Stimulated activated CD4-positive, alpha-beta T cell treated with anti-CD3 and anti-CD28 coated beads, Interleukin-4, amount 100 ng/mL, for 4 hours (primary cell): ENCODE data around the gene PTPRU.
"Not testable (repeated sequence)": the region's sequence is repeated elsewhere in the genome, so short reads cannot be mapped to it uniquely, and the experiment has no call there.

Experiments
- DNase-seq, 2 experiments: peaks; one replicate each; pipeline ENCODE4 v3.0.0-alpha.2; 2020

PTPRU gene

DNA sequence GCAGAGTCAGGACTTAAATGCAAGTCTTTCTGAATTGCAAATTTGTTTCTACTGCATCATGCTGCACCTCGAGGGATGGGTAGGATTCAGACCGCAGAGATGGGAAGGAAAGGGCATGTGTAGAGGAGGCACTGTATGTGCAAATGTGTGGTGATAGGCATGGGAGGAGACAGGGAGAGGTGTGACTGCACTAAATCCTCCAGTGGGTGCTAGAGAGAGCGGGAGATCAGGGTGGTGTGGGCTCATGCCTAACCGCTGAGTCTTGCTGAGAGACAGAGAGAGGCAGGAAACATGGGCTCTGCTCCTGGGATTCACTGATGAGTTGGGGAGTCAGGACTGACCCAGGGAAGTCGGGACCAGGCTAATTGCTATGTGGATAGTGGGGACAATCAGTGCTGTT is 61.1 kb downstream of the PTPRU start:
- DNase-seq, result no peak

DNA sequence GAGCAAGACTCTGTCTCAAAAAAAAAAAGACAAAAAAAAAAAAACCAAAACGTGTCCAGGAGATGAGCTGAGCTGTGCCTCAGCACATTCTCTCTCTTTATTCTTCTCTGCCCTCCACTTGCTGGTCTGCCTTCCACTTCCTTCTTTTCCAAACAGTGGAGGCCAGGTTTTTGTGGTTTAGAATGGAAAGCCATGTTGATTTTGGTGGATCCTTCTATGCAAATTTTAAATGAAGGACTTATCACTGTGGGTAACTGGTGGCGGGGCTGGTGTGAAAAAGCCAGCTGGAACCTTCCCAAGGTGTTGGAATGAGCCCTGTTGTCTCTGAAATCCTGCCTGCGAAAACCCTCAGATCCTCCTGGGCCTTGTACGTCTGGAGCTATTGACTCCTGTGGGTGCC is 61.9 kb downstream of the PTPRU start:
- DNase-seq, result no peak

DNA sequence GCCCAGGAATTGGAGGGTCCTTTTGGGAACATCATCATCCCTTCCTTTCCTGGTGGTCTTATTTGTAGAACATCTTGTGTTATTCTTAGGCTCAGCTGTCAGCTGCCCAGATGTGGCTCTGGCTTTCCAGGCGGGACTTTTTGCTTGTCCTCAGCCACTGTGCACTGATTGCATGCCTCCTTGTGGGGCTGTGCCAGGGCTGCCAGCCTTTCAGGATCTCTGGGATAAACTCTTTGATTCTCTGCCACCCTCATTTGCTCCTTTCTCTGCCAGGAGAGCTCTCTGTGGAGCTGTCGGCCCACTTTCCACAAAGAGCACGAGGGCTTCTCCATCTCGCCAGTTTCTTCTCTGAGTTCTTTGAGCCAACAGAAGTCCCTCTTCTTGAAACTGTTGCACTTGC is 63.1 kb downstream of the PTPRU start:
- no peak for DNase-seq

DNA sequence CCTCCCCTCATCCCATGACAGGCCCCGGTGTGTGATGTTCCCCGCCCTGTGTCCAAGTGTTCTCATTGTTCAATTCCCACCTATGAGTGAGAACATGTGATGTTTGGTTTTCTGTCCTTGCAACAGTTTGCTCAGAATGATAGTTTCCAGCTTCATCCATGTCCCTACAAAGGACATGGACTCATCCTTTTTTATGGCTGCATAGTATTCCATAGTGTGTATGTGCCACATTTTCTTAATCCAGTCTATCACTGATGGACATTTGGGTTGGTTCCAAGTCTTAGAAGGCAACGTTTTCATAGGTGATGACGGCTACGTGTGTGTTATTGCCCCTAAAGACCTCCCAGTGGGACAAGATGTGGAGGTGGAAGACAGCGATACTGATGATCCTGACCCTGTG is 65.4 kb downstream of the PTPRU start:
- DNase-seq, result not testable (repeated sequence)

DNA sequence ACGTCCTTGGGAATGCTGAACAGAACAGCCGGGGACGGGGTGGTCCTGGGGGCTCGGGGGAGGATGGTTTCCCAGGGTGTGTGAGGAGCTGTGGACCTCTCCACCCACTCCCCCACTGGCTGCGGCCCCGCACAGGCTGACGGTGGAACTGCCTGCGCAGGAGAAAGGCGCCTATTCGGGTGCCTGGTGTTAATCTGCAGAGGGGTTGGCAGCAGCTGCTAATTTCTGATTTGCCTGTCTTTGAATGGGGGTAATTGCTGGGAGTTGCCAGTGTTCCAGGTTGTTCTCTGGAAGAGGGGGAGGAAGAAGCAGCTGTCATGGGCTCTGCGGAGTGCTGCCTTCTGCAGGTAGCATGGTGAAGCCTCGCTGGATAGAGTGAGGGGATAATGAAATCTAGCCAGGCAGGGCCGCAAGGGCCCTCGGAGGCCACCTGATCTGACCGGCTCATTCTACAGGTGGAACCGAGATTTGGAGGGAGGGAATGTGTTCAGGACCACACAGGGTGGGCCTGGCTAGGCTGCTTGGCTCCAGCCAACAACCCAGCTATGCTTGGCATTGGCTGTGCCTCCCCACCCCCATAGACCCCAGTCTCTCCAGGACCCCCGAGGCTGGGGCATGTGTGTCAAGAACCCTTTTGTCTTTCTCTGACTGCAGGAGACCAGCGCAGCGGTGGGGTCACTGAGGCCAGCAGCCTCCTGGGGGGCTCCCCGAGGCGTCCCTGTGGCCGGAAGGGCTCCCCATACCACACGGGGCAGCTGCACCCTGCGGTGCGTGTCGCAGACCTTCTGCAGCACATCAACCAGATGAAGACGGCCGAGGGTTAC is 67.1 kb downstream of the PTPRU start:
- DNase-seq, result no peak

DNA sequence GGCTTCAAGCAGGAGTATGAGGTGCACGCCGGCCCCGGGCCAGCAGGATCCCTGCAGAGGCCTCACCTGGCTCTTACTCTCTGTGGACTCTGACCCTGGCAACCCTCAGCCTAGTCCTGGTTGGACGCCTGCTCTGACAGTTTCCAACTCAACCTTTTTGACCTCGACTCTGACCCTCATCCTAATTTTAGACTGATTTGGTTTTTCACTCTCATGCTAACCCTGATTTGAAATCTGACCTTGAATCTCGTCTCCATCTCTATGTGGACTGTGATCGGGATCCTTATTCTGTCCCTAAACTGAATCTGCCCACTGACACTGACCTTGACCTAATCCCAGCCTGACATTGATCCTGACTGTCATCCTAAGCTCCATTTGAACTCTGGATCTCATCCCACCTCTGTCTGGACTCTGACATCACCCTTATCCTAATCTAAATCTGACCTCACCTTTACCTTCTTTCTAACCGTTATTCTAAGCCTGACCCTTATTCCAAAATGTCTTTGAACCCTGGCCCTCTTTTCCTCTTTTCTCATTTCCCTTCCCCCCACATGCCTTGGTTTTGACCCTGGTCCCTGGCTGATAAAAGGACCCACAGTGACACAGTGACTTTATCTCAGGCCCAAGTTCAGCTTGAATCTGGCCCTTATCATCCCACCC is 67.8 kb downstream of the PTPRU start:
- DNase-seq, result no peak

DNA sequence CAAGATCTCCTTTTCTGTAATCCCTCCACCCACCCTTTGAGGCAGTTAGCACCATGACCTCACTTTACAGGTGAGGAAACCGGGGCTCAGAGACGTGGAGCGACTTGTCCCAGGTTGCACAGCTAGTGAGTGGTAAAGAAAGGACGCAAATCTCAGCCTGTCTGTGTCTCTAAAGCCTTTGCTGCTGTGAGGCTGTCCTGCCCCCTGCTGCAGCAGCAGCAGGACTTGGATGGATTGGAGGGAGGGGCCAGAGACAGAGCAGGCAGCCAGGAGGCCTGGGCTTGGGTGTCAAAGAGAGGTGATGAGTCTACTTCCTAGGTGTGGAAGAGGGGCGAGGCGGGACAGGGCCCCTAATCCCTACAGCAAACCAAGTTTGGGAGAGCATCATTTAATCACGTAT is 69.6 kb downstream of the PTPRU start:
- DNase-seq, result no peak

DNA sequence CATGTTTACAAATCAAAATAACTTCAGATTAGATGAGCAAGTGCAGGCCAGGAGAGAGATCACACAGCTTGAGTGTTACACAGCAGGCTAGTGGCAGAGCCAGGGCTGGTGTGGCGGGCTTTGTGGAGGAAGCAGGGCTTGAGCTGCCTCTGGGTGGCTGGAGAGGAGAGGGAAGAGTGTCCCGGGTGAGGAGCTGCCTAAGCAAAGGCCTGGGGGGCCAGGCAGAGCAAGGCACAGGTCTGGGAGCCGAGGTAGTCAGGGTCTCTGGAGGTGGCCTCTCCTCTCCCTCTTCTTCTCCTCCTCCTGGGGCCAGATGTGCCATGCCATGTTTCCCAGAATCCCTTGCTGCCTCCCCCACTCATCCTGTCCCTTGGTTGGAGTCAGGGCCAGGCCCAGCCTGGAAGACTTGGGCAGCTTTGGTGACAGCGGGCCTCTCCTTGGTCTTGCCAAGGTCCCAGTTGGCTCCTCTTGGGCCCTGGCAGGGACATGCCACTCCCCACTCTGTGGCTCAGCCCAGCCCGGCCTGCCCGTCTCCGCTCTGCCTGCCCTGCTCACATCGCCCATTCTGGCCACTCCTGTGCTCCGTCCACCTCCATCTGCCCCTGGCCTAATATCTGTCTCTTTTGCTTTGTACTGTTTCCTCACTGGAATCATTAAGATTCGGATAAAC is 70.3 kb downstream of the PTPRU start:
- DNase-seq, result no peak

DNA sequence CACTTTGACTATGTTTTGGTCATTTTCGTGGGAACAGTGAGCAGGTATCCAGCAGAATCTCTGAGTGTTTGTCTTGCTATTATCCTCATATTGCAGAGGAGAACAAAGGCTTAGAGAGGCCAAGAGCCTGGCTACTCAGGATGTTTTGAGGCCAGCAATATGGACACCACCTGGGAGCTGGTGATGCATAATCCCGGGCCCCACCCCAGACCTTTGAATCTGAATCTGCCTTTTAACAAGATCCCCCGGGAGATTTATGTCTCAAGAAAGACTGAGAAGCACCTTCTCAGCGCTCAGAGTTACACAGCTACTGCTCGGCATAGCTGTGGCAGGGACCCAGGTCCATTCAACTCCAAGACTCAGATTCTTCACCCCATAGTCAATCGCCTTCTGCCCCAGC is 72.8 kb downstream of the PTPRU start:
- DNase-seq, result no peak

DNA sequence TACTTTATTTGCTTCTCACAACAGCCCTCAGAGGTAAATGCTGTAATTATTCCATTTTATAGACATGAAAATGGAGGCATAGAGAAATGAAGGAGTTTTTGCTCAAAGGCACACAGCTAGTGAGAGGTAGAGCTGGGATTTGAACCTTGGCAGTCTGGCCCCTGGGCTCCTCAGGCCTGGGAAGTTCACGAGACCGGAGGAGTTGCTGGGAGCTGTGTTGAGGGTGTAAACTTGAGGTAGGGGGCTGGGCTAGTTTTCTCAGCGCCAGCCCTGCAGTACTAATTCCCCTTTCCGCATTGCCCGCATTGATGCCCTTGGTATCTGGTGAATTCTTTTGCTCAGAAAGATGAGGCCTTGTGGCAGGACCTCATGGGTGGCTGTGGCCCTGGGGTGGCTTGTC is 73.3 kb downstream of the PTPRU start:
- DNase-seq, result no peak

DNA sequence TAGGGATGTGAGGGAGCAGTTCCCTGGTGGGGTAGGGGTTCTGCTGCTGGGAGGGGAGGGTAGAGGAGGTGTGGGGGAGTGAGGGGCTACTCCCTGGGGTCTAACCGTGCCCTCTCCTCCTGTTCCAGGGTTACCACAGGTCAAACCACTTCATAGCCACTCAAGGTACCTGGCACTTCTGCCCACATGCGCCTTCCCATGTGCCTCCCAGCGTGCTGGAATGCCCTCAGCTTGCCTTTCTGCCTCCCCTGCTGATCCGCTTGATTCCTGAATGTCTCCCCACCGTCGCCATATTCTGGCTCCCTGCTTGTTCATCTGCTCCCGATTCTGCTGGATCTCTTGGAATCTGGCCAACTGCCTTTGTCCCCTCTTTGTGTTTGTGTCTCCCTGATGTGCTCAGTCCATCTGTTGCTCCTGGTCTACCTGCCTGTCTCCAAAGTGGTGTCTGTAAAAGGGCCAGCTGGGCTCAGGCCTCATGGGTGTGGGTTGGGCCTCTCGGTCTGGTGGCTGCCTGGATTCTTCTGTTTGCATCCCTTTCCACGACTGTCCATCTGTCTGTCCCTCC is 74.4 kb downstream of the PTPRU start:
- DNase-seq, result no peak

DNA sequence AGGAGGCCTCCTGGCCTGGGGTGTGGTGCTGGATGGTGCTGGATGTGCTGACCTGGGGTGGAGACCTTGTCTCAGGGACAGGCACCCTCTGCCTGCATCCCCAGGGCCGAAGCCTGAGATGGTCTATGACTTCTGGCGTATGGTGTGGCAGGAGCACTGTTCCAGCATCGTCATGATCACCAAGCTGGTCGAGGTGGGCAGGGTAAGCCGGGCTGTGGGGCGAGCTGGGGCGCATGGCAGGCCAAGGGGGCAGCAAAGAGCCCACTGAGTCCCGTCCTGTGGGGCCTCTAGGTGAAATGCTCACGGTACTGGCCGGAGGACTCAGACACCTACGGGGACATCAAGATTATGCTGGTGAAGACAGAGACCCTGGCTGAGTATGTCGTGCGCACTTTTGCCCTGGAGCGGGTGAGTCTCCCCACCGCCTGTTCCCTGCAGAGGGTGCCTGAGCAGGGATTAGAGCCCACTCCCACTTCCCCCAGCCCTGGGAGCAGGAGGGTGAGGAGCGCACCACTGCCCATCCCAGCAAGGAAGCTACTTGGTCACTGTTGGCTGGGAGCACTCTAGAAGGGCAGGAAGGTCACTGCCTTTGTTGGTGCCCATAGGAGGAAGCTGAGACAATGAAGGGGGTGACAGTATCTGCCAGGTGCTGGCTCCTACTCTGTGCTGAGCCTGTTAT is 75.2 kb downstream of the PTPRU start:
- no peak for DNase-seq

DNA sequence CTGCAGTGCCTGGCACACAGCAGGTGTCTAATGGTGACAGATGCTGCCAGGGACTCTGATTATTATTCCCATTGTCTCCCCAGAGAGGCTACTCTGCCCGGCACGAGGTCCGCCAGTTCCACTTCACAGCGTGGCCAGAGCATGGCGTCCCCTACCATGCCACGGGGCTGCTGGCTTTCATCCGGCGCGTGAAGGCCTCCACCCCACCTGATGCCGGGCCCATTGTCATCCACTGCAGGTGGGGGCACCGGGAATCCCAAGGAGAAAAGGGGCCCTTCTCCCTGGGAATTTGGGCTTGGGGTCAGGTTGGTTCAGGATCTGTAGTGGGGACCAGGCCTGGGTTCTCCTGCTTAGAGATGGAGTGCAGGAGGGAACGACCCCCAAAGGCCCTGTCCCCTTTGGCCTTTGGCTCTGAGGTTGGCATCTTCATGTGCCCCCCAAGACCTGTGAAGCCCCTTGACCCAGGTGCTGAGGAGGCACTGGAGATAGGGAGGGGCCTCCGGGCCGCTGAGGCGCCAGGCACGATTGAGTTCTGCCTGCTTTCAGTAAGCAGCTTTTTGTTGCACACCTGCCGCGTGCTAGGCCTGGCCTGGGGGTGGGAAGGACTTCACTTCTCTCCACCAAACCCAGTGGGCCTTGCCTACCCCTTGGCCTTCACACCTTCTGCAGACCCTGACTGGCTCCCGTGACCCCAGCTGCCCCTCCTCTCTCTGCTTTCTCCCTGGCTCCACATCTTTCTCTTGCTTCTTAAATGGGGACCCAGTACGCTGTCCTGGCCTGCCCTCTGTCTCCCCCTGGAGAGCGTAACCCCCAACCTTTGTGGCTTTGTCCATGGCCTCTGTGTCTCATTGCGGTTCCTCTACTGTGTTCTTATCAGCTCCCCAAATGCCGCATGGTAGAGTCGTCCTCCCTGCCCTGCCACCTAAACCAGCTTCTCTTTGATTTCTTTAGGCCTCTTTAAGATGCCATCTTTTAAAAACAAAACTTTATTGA is 76.4 kb downstream of the PTPRU start:
- DNase-seq, result no peak

DNA sequence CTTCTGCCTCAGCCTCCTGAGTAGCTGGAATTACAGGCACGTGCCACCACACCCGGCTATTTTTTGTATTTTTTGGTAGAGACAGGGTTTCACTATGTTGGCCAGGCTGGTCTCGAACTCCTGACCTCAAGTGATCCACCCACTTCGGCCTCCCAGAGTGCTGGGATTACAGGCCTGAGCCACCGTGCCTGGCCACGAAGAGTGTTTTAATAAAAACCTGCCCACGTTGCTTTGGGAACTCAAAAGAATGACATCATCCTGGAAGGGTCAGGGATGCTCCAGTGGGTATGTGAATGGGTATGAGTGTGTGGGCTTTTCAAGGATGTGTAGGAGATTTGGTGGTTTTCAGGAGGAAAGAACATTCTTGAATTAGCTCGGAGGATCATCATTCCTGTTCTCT is 78.4 kb downstream of the PTPRU start:
- DNase-seq, result not testable (repeated sequence)

DNA sequence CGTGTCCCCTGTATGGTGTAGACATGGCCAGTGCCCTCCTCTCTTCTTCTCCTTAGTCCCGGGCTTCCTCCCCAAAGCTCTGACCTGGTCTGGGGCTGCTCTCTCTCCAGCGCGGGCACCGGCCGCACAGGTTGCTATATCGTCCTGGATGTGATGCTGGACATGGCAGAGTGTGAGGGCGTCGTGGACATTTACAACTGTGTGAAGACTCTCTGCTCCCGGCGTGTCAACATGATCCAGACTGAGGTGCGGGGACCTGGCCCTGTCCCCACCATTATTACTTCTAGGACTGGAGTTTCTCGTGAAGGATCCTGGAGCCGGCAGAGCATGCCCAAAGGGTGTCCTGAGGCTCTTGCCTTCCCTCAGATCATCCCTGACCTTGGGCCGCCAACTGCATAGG is 78.9 kb downstream of the PTPRU start:
- no peak for DNase-seq

DNA sequence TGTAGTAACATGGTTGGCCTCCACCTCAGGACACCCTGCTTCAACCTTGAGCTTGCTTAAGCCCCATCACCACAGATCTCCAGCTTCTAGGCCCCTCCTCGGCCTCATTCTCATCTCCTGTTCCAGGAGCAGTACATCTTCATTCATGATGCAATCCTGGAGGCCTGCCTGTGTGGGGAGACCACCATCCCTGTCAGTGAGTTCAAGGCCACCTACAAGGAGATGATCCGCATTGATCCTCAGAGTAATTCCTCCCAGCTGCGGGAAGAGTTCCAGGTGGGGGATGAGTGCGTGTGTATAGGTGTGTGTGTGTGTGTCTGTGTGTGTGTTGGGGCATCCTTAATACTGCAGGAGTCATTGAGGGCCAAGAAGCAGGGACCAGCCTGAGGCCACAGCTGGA is 79.6 kb downstream of the PTPRU start:
- DNase-seq, result no peak

DNA sequence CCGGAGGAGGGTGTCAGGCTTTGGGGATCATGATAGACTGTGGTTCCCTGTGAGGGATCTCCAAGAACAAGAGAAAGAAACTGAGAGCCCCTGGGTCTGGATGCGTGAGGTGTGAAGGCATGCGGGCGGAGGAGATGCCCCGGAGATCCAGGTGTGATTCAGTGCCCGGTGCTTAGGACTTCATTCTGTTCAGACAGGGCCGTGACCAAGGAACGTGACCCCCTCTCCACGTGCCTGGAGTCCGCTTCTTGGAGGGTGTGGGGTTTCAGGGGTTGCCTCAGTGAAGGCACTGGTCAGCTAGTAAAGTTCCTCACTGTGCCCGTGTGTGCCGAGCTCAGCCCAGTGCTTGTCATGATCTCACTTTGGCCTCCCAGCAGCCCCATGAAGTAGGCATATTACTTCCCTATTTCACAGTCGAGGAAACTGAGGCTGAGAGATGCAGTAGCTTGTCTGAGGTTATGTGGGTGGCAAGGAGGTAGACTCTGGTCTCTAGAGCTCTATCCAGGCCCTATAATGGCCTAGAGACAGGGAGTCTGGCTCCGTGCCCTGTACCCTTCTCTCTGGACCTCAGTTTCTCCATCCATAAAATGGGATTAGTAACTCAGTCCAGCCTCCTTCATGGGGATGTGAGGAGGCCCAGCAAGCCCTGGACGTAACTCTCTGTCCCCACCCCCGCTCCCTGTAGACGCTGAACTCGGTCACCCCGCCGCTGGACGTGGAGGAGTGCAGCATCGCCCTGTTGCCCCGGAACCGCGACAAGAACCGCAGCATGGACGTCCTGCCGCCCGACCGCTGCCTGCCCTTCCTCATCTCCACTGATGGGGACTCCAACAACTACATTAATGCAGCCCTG is 81.0 kb downstream of the PTPRU start:
- no peak for DNase-seq

DNA sequence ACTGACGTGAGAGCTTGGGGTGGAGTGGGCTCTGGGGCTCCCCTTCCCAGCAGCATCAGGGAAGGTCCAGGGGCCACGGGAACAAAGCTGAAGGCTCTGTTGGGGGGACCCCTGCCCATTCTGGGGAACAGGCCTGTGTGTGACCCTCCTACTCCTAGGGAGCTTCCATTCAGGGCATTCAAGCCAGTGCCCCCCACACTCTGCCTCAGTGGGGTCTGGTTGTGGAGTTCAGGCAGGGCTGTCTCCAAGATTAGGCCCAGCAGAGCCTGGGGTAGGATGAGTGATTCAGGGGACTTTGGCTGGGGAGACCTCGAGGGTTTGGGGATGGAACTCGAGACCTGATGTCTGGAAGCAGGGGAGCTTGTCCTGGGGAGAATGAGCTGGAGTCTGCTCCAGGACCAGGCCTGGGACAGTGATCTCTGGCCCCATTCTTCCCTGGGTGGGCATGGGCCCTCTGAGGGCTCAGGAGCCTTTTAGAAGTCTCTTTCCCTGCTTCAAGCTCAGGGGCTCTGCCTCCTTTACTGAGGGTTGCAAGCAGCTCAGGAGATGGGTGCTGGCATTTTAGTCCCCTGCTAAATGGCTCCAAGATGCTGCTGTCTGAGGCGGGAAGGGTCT is 81.7 kb downstream of the PTPRU start:
- no peak for DNase-seq

DNA sequence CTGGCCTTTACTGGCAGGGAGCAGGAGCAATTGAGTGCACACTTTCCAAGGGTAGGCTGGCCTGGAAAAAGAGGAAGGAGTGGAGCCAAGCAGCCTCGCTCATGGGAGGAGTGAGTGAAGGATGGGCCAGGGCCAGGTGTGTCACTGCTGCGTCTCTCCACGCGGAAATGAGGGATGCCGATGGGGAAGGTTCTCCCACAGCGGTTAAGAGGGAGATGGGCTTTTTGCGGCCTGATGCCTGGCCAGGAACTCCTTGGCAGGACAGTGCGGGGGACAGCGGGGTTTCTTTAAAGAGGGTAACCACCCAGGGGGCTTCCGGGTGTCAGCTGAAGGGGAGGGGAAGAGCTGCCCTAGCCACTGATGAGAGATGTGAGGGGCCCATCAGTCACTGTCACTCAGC is 82.4 kb downstream of the PTPRU start:
- DNase-seq, result no peak

DNA sequence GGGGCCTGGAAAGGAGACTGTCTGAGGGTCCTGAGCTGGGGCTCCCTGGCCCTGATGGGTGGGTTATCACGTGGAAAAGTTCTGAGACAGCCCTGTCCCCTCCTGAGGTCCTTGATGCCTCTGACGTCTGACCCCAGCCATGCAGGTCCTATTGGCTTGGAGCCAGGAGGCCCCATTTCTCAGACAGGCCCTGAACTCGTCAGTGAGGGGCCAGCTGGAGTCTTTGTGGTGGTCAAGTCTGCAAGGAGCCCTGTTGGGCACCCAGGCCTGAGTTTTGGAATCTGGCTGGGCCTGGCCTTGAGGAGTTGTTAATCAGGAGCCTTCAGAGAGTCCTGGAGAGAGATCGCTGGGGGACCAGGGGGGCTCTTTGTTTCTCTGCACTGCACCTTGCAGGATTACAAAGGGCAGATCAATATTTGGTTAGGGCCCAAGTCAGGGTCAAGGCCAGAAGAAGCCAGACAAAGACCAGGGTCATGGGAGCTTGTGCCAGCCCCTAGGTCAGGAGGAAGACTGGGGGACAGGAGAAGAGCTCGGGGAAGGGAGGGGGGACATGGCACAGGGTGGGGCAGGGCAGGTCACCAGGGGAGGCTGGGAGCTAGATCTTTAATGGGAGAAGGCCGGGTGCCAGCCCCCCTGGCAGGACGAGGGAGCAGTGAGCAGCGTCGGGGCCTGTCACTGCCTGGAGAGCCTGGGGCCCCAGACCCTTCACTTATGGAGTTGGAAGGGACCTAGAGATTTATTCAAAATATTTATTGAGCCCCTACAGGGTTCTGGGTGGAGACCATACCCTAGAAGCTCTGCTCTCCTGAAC is 83.2 kb downstream of the PTPRU start:
- no peak for DNase-seq
